COLO829 (cell line): ENCODE measurements around the gene UMOD.
"Not testable (repeated sequence)": the region's sequence is repeated elsewhere in the genome, so short reads cannot be mapped to it uniquely, and the experiment has no call there.

Experiments
- DNase-seq: peaks from one replicate; pipeline ENCODE4 v3.0.0; 2012; ENCODE audit warnings: low spot score

UMOD gene

DNA sequence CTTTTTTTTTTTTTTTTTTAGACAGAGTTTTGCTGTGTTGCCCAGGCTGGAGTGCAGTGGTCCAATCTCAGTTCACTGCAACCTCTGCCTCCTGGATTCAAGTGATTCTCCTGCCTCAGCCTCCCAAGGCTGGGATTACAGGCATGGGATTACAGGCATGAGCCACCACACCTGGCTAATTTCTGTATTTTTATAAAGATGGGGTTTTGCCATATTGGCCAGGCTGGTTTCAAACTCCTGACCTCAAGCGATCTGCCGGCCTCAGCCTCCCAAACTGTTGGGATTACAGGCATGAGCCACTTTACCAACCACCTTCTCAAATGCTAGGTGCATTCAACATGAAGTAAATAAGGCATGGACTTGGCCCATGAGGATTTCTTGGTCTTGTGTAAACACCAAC is 31.5 kb downstream of the UMOD start:
- not testable (repeated sequence) for DNase-seq

- no peak for DNase-seq
These were observed 31.9 kb downstream of the UMOD start for GRCh38 chr16:20320592-20320991.

GRCh38 chr16:20320178-20320577 is 32.3 kb downstream of the UMOD start:
- no peak for DNase-seq

DNA sequence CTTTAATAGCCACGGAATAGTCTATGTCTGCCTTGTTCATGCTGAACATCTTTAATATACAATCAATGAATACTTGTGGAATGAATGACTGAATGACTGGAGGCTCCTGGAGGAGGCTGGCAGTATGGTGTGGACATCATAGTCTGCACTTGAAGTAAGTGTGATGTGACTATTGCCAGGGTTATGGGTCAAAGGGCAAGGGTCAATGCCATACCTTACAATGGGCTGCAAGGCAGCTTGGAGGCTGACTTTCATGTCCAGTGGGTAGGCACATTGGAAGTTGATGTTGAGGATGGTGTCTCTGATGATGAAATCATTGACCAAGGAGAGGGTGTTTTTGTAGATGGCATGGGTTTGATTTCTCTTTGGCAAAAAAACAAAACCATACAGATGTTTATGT is 33.1 kb downstream of the UMOD start:
- DNase-seq = no peak

DNA sequence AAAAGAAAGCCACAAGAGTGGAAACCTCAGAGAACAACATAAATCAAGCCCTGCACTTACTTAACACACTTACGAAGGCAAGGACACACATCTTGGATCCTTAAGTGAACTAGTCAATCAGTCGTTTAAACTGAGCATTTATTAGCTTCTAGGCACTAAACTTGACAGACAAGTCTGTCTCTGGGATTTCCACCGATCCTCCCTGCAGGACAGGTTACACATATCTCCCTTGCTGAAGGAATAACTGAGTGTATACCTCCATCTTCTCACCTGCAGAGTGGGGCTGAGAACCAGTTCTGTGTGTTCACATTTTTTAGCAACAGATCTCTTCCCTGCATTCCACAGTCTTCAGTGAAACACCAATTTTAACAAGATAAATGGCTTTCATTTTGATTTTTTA is 34.1 kb downstream of the UMOD start:
- no peak for DNase-seq

- DNase-seq = no peak
These were observed 34.5 kb downstream of the UMOD start for GRCh38 chr16:20318006-20318405.

DNA sequence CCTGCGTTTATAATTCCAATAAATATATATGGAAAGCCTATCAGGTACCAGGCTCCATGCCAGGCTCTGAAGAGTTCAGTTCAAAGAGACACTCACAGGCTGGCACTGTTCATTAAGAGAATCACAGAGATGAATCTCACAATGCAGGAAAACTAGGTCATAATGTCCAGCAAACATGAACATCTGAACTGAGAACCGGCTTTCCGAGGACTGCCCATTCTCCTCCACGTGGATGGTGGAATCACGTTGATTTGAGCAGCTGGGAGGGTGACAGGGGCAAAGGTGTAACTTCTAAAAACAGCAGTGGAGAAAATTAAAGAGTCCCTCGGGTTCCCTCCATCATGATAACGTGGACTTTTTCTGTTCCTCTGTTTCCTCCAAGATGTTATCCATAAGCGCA is 35.4 kb downstream of the UMOD start:
- DNase-seq = no peak

DNA sequence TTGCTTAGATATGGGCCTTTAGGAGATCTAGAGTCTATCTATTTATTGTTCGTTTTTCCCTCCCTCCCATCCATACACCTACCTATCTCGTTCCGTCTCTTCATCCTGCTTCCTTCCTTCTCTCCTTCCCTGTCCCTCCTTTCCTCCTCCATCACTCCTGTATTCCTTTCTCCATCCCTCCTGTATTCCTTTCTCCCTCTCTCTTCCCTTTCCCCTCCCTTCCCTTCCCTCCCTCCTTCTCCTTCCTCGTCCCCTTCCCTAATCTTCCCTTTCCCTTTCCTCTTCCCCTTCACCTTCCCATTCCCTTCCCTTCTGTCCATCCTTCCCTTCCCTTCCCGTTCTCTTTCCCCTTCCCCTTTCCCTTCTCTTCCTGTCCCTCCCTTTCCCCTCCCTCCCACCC is 35.8 kb downstream of the UMOD start:
- DNase-seq = no peak

DNA sequence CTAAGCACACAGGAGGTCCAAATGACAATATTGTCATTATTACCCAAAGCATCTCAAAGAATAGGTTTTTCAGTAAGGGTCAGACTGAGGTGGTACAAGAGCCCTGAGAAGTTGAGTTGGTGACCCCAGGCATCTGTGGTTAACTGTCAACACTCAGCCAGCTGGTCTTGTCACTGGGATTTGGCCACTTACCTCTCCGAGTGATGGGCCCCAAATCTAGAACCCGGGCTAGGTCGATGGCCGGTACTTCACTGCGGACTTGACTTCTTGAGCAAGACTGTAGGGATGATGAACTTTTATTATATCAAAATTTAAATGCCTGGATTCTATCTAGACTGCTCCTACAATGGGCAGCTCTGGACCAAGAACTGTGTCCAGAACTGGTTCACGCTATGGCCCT is 36.8 kb downstream of the UMOD start:
- no peak for DNase-seq

DNA sequence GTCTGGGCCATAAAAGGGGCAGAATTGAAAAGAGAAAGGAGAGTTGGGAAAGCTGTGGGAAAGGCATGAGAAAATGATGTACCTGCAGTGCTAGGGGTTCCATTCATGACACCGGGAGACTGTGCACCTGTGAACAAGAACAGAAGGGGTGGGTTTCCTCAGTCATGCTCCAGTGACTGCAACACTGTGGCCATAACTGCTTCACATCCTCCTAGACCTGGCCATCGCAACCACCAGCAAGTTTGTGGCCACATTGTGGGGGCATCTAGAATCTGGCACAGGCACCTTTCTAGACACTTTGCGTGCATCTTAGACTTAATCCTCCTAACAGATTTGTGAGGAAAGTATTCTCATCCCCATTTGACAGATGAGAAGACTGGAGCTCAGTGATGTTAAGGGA is 37.9 kb downstream of the UMOD start:
- no peak for DNase-seq

DNA sequence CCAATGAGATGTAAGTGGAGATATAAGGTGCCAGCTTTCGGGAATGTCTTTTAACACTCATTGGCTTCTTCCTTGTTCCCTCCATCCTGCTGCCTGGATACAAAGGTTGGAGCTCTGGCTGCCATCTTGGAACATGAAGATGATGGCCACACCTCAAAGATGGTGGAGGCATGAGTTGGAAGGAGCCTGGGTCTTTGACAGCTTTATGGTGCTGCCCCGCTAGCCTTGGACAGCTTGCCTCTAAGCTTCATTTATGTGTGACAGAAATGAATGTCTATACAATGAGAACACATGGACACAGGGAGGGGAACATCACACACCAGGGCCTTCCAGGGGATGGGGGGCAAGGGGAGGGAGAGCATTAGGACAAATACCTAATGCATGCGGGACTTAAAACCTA is 38.8 kb downstream of the UMOD start:
- no peak for DNase-seq

DNA sequence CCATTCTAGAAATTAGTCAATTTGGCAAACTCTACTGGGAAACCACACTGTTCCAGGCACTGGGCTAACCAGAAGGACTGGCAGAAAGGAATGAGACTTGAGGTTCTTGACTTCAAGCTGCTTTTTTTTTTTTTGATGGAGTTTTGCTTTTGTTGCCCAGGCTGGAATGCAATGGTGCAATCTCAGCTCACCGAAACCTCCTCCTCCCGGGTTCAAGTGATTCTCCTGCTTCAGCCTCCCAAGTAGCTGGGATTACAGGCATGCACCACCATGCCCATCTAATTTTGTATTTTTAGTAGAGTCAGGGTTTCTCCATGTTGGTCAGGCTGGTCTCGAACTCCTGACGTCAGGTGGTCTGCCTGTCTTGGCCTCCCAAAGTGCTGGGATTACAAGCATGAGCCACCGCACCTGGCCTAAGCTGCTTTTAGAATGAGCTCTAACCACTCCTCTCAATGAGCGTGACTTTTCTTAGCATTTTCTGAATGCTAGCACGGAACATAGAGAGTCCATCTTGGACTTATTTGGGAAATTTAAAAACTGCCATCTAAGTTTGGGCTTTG is 39.9 kb downstream of the UMOD start:
- DNase-seq = not testable (repeated sequence)

GRCh38 chr16:20311548-20311947 is 41.0 kb downstream of the UMOD start:
- DNase-seq = no peak

DNA sequence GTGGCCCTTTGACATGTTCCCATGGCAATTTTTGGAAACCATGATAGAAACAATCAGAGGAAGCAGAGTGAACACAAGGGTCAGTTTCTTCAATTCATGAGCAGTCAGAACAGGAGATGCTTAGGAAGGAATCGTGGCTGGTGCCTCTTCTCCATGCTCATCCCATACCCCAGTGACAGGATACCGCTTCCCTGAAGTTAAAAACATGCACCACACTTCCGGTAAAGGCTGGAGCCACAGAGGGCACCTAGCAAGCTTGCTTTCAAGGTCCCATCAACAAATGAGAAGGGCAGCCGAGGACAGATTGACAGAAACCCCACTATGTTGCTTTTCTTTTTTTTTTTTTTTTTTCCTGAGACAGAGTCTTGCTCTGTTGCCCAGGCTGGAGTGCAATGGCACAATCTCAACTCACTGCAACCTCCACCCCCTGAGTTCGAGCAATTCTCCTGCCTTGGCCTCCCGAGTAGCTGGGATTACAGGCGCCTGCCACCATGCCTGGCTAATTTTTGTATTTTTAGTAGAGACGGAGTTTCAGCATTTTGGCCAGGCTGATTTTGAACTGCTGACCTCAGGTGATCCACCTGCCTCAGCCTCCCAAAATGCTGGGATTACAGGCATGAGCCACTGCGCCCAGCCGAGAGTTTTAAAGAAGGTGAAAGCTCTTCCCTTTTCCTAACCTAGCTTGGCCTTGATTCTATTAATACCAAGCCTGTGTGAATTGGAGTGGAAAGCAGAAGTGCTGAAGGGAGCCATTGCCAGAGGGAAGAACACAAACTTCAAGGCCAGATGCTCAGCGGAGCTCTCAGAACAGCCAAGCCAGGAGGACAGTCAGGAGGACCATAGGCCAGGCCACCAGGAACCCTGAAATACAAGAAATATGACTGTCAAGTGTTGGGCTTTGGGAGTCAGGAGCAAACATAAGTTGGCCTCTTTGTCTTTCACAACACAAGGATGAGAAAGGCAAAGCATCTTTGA is 41.8 kb downstream of the UMOD start:
- no peak for DNase-seq

- DNase-seq = no peak
These were observed 42.7 kb downstream of the UMOD start for GRCh38 chr16:20309786-20310185.

DNA sequence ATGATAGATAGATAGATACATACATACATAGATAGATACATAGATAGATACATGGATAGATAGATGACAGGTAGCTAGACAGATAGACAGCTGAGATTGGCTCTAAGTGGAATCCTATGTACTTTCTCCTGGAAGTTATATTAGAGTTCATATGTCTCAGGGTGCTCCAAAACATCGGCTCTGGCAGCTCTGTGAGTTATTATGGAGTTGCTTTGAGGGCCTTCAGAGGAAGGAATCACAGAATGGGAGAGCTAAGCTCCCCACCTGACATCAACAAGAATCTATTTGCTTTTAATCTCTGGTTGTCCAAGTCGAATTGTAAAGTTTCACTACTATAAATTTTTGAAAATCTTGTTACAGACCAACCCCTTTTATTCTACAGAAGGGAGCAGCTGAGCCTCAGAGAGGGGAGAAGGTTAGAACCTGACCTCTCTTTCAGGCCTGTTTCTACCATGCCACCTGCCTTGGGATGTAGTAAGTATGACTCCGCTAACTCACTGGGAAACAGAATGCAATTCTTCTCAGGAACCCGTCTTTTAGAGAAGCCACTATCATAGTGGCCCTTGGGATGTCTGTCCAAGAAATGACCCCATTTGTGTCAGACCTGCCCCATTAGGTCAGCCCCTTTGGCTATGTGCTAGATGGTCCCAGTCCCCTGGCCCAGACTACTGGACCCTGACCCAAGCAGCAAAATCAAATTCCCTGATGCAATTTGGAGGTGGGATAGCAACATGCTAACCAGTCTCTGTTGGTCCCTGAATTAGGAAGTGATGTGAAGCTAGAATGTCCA is 43.5 kb downstream of the UMOD start:
- no peak for DNase-seq

- DNase-seq = no peak
These were observed 44.2 kb downstream of the UMOD start for GRCh38 chr16:20308266-20308665.

DNA sequence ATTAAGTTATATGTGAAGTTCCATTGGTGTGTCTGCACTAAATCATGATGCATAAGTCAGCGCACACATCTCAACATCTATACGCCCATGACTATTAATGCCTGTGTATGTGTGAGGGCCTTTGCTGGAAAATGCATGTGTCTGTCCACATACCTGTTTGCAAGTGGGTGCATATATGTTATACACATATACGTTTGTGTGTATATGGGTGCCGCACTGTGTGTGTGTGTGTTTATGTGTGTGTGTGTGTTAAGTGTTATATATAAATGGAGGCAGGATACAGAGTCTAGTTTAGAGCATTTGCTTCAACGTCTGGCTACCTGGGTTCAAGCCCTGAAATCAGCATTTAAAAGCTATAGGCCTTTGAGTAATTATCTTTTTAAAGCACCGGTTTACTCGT is 44.7 kb downstream of the UMOD start:
- DNase-seq = no peak

DNA sequence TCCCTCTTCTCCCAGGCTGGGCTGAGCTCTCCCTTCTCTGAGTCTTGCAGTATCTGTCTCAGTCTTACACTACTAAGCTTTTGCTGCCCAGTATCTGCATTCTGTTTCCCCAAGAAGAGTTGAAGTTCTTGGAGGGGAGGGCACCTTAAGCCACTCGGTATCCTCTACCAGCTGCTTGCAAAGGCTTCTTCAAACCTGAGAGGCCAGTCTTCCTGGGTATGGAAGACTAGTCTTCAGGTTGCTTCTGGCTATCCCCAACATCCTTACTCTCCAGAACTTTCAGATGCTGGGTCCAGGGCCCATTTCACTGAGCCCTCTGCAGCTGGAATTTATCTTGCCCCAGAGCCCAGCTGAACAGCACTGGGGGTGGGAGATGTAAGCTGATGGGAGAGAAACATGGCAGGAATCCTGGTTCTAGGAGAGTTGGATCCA is 45.3 kb downstream of the UMOD start:
- no peak for DNase-seq

DNA sequence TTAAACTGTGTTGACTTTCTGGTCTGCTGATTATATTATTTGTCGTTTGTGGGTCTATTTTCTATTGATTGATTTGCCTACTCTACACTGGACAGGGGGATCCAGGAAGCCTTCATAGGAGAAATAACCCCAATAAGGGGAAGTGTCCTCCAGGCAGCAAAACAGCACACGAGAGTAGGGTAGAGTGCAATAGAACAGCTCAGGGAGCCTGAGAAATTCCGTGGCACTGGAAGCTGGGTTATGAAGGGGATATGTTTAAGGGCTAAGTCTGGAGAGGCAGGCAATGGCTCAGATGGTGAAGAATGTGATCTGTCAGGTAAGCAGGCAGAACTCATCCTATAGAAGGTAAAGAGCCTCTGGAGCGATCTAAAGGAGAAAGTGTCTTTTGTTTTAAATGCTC is 46.1 kb downstream of the UMOD start:
- DNase-seq = no peak

- DNase-seq = no peak
These were observed 49.5 kb downstream of the UMOD start for GRCh38 chr16:20303012-20303411.

DNA sequence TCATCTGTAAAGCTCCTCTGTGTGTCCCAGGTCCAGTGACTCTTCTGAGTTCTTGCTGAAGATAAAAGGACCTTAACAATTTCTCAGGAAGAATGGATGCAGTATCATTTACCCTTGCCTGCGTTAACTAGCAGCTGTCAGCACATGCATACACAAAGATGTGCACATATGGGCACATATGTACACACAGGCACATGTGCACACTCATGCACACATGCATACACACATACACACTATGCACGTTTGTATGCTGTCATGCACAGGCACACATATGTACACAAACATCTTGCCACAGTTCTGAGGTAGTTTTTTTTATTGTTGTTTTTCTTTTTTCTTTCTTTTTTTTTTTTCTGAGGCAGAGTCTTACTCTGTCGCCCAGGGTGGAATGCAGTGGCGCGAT is 50.1 kb downstream of the UMOD start:
- no peak for DNase-seq

- DNase-seq = no peak
These were observed 50.7 kb downstream of the UMOD start for GRCh38 chr16:20301840-20302239.
